GM19023 (cell line): ENCODE measurements around the gene IP6K3.

Experiments
- ATAC-seq: cut with Tn5 transposase; IDR thresholded peaks from one replicate; pipeline ENCODE4 v1.9.1; 2021; ENCODE audit warnings: mild to moderate bottlenecking, moderate library complexity; ENCODE audit not compliant: unreplicated experiment

Gene IP6K3, protein sequence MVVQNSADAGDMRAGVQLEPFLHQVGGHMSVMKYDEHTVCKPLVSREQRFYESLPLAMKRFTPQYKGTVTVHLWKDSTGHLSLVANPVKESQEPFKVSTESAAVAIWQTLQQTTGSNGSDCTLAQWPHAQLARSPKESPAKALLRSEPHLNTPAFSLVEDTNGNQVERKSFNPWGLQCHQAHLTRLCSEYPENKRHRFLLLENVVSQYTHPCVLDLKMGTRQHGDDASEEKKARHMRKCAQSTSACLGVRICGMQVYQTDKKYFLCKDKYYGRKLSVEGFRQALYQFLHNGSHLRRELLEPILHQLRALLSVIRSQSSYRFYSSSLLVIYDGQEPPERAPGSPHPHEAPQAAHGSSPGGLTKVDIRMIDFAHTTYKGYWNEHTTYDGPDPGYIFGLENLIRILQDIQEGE

GRCh38 chr6:33746651-33747100 lies at the start of gene IP6K3:
TSS of gene IP6K3 (minus strand) at chr6:33746905. CDS start at chr6:33735476, 11,429 bp downstream.
- no peak for ATAC-seq

GRCh38 chr6:33794910-33795623 lies 48.4 kb upstream of the IP6K3 start:
- no peak for ATAC-seq

- ATAC-seq = no peak
Observed at GRCh38 chr6:33792981-33793380, 46.3 kb upstream of the IP6K3 start.

DNA sequence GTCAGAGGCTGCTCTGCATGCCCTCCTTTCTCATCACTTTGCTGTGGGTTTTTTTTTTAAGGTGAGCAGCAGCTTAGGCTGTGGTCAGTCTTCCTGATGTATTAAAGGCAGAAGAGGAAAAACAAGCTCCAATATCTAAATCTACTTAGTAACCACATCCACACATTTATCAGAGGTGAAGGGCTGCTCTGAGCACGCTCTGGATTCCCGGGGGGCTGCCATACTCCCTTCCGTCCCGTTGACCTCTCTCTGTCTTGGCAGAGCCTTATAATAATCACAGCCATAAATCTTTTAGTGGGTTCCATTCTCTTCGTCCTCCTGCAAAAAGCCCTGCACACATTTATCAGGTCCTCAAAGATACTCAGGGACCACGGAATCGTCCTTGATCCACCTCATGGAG lies 44.9 kb upstream of the IP6K3 start:
- ATAC-seq = no peak

GRCh38 chr6:33790910-33791309 lies 44.2 kb upstream of the IP6K3 start:
- ATAC-seq = no peak

DNA sequence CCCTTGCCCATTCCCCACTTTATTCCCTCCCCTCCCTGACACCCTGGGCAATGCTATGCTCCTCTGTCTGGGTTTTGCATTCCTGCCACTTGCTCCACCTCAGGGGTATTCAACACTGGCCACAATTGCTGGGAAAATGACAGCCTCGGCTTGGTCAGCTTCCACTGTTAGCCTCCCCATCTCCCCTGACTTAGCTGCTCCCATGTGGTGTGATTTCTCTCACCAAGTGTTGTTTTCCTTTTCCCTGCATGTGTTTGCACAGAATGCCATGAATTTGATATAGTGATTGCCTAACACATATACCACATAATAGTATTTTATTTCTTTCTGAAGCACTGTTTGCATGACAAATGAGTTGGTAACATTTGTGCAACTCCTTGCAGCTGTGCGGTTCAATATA lies 43.7 kb upstream of the IP6K3 start:
- ATAC-seq = no peak

DNA sequence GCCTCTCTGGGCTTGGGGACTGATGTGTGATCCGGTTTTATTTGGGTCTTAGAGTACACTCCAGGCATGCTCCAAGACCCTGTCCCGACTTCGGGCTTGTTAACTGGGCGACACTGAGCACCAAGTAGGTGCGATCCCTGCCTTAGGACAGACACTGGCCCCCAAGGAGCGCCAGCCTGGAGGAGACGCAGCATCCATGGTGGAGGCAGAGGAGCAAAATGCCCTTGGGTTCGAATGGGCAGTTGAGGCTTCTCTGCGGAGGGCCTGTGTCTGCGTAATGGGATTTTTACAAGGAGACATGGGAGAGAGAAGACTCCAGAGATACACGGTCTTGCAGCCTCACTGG lies 42.8 kb upstream of the IP6K3 start:
- ATAC-seq = no peak

DNA sequence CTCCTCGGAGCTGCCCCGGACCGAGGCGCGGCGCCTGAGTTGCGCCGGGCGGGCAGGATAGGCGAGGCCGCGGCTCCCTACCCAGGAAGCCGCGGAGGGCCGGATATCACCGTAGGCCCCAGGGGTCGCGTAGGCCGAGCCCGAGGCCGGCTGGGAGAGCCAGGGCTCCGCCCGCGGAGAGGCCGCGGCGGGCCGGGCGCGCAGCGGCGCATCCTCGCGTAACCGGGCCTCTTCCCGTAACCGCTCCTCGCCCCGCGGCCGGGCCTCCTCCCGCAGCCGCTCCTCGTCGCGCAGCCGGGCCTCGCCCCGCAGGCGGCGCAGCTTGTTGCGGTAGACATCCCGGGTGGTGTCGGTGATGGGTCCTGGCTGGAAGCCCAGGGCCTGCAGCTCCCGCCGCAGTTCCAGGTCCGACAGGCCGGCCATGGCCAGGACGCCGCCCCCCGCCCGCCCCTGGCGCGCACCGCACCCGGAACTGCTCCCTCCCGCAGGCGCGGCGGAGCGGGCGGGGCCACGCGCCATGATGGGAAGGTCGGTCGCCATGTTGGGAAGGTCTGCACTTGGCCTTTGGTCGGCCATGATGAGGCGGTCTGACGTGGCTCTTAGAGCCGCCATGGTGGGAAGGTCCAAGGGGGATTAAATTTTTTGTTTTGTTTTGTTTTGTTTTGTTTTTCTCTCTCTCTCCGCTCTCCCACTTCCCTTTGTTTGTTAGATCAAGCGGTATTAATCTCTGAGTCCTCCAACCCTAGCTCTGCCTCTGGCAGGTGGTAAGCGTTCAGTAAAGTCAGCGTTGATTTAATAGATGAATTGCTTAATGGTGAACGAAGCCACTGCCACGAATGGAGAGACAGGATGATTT lies 42.2 kb upstream of the IP6K3 start, which contains the start of gene LEMD2:
LEMD2 (minus strand) TSS at position 437 of the 856 bp plus-strand sequence; CDS start at position 423, 14 bp downstream.
- ATAC-seq = peak; percentile 87

DNA sequence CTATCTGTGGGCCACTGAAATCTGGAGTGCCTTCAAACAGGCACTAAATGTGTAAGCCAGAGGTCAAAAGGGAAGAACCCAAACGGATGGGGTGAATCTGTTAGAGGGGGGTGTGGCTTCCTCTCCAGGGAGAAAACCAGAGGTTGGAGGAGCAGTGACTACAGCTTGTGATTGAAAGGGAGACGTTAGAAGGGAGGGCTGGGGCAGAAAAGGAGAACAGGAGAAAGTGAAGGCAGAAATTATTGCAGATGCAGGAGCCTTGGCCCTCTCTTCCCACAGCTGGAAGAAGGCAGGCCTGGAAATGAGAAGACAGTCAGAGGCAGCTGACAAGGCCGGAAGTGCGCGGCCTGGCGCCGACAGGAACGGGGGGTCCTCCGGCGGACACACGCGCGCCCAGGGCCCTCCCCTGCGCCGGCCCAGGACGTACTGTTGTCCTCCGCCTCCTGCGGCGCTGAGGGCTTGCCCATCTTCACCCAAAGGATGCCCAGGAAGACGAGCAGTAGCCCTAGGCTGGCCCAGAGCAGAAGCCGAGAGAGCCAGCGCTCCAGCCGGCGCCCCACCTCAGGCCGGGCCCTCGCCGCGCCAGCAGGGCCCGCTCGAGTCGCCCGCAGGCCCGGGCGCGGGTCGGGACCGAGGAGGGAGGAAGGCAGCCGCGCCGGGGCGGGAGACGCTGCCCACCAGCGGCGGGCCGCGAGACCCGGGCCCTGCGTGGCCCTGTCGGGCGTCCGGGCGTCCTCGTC lies 41.4 kb upstream of the IP6K3 start:
- ATAC-seq = peak; percentile 52

DNA sequence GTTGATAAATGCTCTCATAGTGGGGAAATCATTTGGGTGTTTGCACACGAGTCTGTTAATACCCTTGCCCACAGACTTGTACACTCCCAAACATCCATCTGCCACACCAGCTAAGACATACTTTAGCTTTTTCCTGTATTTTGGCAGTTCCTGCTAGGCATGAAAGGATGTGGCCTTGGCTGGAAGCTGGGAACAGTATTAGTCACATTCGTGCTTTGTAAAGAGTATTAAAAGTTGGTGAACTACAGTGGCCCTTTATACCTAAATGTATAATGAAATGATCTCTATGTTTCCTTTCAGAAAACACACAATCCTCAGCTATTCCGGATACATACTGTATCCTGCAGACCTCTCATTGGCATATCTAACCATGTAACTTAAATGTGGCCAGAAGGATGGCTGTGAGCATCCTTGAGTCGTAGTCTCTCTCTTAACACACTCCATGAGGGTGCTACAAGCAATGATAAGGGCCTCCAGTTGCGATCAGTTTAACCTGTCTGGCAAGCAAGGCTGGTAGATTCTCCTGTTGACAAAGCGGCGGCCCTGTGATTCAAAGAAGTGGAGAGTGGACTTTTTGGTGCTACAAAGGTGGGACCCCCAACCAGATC lies 40.7 kb upstream of the IP6K3 start:
- no peak for ATAC-seq

DNA sequence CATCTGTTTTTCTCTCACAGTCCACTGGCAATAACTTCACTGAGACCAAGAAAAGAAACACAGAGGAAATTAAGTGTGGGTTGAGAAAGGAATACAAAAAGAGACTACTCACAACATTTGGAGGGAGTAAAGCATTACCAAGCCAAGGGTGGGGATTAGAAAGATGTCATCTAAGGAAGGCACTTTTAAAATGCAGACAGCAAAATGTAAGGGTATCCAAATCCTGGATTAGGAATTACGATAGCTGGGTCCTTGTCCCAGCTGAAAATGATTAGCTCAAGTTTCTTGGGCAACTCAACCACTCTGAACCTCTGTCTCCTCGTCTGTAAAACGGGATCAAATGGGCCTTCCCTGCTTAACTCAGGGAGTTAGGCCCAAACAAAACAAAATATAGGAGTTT lies 40.0 kb upstream of the IP6K3 start:
- ATAC-seq = no peak

- ATAC-seq = no peak
Observed at GRCh38 chr6:33785778-33786177, 39.1 kb upstream of the IP6K3 start.

GRCh38 chr6:33784787-33785186 lies 38.1 kb upstream of the IP6K3 start:
- no peak for ATAC-seq

DNA sequence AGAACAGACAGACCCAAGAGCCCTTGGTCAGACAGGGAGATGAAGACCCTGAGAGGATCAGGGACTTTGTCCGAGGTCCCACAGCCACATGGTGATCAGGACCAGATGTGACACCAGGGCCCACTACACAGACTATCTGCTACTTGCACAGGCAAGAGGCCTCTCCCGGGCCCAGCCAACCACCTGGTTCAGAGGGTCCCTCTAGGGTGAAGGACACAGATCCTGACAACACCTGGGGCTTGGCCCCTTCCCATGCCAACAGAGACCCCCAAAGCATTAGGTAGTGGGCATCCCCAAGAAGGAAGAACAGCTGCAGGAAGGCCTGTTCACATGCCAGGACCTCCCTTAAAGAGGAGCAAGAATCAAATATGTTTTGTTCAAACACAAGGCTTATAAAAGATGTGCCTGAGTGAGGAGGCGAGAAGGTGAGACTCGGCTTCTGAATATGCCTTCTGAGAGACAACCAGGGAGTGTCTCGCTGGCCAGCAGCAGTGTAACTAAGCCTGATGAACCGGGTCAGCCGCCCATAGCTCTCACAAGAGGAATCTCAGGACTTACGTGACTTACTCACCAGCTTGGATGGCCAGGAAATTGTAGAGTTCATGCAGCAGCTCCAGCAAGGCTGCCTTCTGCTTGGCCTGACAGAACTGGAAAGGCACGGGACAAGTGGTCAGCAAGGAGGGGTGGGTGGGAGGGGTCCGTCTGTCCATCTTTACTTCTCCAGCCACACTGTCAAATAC lies 37.2 kb upstream of the IP6K3 start:
- ATAC-seq = no peak

DNA sequence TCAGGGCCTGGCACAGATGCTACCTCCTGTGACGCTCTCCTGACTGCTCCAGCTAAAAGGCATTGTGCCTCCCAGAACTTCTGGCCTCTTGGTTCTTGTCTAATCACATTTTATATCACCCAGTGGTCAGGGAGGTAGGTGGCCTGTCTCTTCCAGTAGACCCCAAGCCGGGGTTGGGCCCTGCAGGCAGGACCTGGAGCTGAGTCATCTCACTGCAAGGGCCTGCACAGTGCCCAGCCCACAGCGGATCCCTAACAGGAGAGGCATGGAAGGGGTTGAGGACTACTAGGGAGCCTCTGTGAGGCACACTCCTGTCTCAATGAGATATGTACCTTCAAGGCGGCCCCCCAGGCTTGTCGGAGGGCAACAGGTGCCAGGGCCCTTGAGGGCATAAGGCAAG lies 35.9 kb upstream of the IP6K3 start:
- ATAC-seq = no peak

DNA sequence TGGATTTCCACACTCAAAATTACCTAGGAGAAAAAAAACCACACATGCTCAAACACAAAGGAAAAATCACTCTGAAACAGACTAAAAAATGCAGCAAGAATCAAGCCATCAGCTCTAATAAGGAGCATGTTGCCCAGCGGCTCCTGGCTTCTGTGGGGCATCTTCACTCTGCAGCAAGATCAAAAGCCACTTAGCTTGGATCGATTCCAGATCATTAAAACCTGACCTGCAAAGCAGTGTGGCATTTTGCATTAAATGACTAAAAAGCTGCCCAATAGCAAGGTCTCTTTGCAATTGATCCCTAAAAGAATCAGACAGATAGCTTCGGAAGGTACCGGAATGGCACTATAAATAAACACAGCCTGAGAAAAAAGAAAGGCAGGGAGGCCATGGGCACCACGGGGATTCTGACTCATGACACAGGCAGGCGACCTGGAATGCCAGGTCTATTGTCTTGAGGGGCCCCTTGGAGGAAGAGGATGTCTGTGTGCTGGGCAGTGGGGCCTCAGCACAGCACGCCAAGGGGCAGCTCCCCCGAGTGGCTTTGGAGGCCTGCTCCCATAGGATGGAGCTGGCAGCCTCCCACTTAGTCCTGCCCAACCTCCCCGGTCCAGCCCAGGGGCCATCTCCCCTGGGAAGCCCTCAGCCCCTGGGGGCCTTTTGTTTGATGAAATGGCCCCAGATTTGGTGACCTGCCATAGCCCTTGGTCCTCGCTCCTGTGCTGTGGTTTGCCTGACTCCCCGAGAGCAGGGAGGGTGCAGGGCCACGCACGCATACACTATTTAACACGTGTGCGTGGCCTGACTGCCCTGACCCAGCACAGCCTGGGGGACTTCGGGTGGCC lies 34.6 kb upstream of the IP6K3 start:
- ATAC-seq = no peak

DNA sequence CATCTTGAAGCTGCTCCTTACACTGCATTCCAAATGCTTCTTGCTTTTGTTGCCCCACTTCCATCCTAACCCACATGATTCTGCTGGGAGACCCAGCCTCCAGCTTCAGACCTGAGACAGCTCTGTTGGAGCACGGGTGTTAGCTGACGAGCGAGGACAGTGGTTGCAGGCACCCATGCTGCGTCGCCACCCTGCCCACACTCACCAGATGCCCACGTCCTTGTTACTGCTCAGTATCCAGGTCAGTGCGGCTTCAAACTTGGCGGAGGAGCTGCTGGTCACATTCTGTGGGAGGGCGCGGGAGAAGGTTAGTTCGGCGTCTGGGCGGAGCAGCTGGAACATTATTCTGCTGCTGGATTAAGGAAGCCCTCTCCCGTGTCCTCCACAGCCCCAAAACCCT lies 33.2 kb upstream of the IP6K3 start:
- no peak for ATAC-seq

- ATAC-seq = no peak
Observed at GRCh38 chr6:33779290-33779689, 32.6 kb upstream of the IP6K3 start.
